ENCODE results near the gene RGL2. TPM values are rescaled to one million over a fixed set of nuclear protein-coding genes. Genes with fewer than 3 reads are reported as not detected.

RGL2 gene
- total and polyA plus RNA-seq, 2 of the 13 experiments (the other 11 are each of a cell fraction or from before 2014, with no cell fraction given), result 22.9 to 47.4 TPM

- no peak for TF ChIP-seq NFIB (CRISPR knock-in tag; IDR thresholded peaks at IDR 0.05; ENCODE audit: borderline replicate concordance)
- no peak for TF ChIP-seq PITX1 (CRISPR knock-in tag; IDR thresholded peaks at IDR 0.05)
- TF ChIP-seq, protein P1, sequence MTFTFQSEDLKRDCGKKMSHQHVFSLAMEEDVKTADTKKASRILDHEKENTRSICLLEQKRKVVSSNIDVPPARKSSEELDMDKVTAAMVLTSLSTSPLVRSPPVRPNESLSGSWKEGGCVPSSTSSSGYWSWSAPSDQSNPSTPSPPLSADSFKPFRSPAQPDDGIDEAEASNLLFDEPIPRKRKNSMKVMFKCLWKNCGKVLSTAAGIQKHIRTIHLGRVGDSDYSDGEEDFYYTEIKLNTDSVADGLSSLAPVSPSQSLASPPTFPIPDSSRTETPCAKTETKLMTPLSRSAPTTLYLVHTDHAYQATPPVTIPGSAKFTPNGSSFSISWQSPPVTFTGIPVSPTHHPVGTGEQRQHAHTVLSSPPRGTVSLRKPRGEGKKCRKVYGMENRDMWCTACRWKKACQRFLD (CRISPR knock-in tag; IDR thresholded peaks at IDR 0.05; ENCODE audit: borderline replicate concordance), result no peak
- no peak for TF ChIP-seq MAF1 (CRISPR knock-in tag; IDR thresholded peaks at IDR 0.05; ENCODE audit: borderline replicate concordance)
- TF ChIP-seq ZNF552 (CRISPR knock-in tag; IDR thresholded peaks at IDR 0.05; ENCODE audit: borderline replicate concordance), result 0 out of 2 replicates have a peak, but pooled peaks have one; percentile 2
- TF ChIP-seq GATAD1 (CRISPR knock-in tag; IDR thresholded peaks at IDR 0.05), result no peak
- peak; percentile 9; the same call in 1 of the 2 replicates for TF ChIP-seq FOXK1 (CRISPR knock-in tag; IDR thresholded peaks at IDR 0.05; ENCODE audit: borderline replicate concordance, low read depth)
- no peak for TF ChIP-seq TFE3 (CRISPR knock-in tag; IDR thresholded peaks at IDR 0.05)
- 0 out of 2 replicates have a peak, but pooled peaks have one; percentile 17 for TF ChIP-seq MEF2D (CRISPR knock-in tag; IDR thresholded peaks at IDR 0.05)
- no peak for TF ChIP-seq PRPF4 (IDR thresholded peaks at IDR 0.05; ENCODE audit: low read depth, low read length, poor library complexity, severe bottlenecking)
- TF ChIP-seq ARNT (IDR thresholded peaks at IDR 0.05), result no peak
- peak; percentile 77 for TF ChIP-seq ZNF891 (CRISPR knock-in tag; IDR thresholded peaks at IDR 0.05)
- no peak; the same call in 1 of the 2 replicates for TF ChIP-seq GLI4 (CRISPR knock-in tag; IDR thresholded peaks at IDR 0.05; ENCODE audit: borderline replicate concordance)
- TF ChIP-seq THAP11 (CRISPR knock-in tag; IDR thresholded peaks at IDR 0.05), result no peak
- TF ChIP-seq ZNF660 (CRISPR knock-in tag; IDR thresholded peaks at IDR 0.05; ENCODE audit: borderline replicate concordance, low read depth), result no peak
- TF ChIP-seq ZFX (CRISPR knock-in tag; IDR thresholded peaks at IDR 0.05; ENCODE audit: low read depth), result no peak
- TF ChIP-seq ZNF234 (CRISPR knock-in tag; conservative IDR thresholded peaks at IDR 0.05), result peak; percentile 66; the same call in 1 of the 2 replicates
- no peak for TF ChIP-seq RNF2 (conservative IDR thresholded peaks at IDR 0.05; ENCODE audit: low read depth)
- no peak for TF ChIP-seq NCOA2 (CRISPR knock-in tag; IDR thresholded peaks at IDR 0.05)
- no peak for TF ChIP-seq ZNF251 (CRISPR knock-in tag; IDR thresholded peaks at IDR 0.05)
- TF ChIP-seq, protein P2, sequence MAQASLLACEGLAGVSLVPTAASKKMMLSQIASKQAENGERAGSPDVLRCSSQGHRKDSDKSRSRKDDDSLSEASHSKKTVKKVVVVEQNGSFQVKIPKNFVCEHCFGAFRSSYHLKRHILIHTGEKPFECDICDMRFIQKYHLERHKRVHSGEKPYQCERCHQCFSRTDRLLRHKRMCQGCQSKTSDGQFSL (CRISPR knock-in tag; IDR thresholded peaks at IDR 0.05), result no peak
- TF ChIP-seq, protein P3, sequence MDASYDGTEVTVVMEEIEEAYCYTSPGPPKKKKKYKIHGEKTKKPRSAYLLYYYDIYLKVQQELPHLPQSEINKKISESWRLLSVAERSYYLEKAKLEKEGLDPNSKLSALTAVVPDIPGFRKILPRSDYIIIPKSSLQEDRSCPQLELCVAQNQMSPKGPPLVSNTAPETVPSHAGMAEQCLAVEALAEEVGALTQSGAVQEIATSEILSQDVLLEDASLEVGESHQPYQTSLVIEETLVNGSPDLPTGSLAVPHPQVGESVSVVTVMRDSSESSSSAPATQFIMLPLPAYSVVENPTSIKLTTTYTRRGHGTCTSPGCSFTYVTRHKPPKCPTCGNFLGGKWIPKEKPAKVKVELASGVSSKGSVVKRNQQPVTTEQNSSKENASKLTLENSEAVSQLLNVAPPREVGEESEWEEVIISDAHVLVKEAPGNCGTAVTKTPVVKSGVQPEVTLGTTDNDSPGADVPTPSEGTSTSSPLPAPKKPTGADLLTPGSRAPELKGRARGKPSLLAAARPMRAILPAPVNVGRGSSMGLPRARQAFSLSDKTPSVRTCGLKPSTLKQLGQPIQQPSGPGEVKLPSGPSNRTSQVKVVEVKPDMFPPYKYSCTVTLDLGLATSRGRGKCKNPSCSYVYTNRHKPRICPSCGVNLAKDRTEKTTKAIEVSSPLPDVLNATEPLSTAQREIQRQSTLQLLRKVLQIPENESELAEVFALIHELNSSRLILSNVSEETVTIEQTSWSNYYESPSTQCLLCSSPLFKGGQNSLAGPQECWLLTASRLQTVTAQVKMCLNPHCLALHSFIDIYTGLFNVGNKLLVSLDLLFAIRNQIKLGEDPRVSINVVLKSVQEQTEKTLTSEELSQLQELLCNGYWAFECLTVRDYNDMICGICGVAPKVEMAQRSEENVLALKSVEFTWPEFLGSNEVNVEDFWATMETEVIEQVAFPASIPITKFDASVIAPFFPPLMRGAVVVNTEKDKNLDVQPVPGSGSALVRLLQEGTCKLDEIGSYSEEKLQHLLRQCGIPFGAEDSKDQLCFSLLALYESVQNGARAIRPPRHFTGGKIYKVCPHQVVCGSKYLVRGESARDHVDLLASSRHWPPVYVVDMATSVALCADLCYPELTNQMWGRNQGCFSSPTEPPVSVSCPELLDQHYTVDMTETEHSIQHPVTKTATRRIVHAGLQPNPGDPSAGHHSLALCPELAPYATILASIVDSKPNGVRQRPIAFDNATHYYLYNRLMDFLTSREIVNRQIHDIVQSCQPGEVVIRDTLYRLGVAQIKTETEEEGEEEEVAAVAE (CRISPR knock-in tag; IDR thresholded peaks at IDR 0.05; ENCODE audit: borderline replicate concordance), result no peak
- no peak for TF ChIP-seq CREM (IDR thresholded peaks at IDR 0.05)
- no peak for TF ChIP-seq CREM (CRISPR knock-in tag; IDR thresholded peaks at IDR 0.05)
These were observed 14.5 kb upstream of the RGL2 start (continued) for GRCh38 chr6:33313105-33313708.

All from HepG2 (cell line).